Ascending aorta (tissue), 2 donors: ENCODE results near the gene PGBD5. TPM values are rescaled to one million over a fixed set of nuclear protein-coding genes. Genes with fewer than 3 reads are reported as not detected.

Source experiments
- DNase-seq, 2 donors: peaks; one replicate each; pipeline ENCODE4 v3.0.0-alpha.2; 2019; ENCODE audit warnings: low spot score in 2 of 2
- H3K27ac ChIP-seq, 2 donors: fragments of 200-600 bp; sonication (generic); one replicate each; pipeline ENCODE4 v1.5.1; 2016 to 2017; ENCODE audit warnings: mild to moderate bottlenecking in 1 of 2
- H3K27me3 ChIP-seq: fragments of 200-600 bp; sonication (generic); one replicate; pipeline ENCODE4 v1.5.1; 2017
- H3K36me3 ChIP-seq, 2 donors: fragments of 200-600 bp; sonication (generic); one replicate each; pipeline ENCODE4 v1.5.1; 2016
- H3K4me1 ChIP-seq, 2 donors: fragments of 200-600 bp; sonication (generic); one replicate each; pipeline ENCODE4 v1.5.1; 2016 to 2017; ENCODE audit warnings: mild to moderate bottlenecking in 1 of 2
- H3K4me3 ChIP-seq, 2 donors: fragments of 200-600 bp; sonication (generic); one replicate each; pipeline ENCODE4 v1.5.1; 2016 to 2017; ENCODE audit warnings: mild to moderate bottlenecking in 1 of 2
- H3K9me3 ChIP-seq, 2 donors: fragments of 200-600 bp; sonication (generic); one replicate each; pipeline ENCODE4 v1.5.1; 2016
- intact Hi-C: fragments of 100-400 bp; cut with DNase I; formaldehyde crosslinking; loops from one replicate; pipeline ENCODE4 v1.15.1; 2023
- total RNA-seq: library from RNA; depleted of rRNA; stranded (reverse); fragments of >200 nt; gene quantifications from one replicate; pipeline ENCODE4 v1.1.0, GENCODE V29; 2016
- TF ChIP-seq, protein P1 (sequence below), 3 experiments: fragments of 200-600 bp in 2 of 3; fragments of 450-650 bp in 1 of 3; sonication (generic) in 2 of 3; IDR thresholded peaks; one replicate each; pipeline ENCODE4 v1.5.1; 2016 to 2019; ENCODE audit warnings: antibody characterized with exemption in 3 of 3, mild to moderate bottlenecking in 1 of 3, moderate library complexity in 1 of 3

Gene PGBD5
- total RNA-seq, 1 donor from 2014 or later = not detected

GRCh38 chr1:230322421-230322756 is 103.7 kb downstream of the PGBD5 start:
- no peaks in the 10 kb centered on the region for H3K4me1 ChIP-seq
- intact Hi-C loops = no loop called here
- no peaks in the 10 kb centered on the region for H3K9me3 ChIP-seq
- no peaks in the 10 kb centered on the region for H3K27me3 ChIP-seq
- H3K36me3 ChIP-seq = no peaks in the 10 kb centered on the region
- no peak for DNase-seq
- H3K4me3 ChIP-seq = no peak overlapping the region
- TF ChIP-seq, protein P1, sequence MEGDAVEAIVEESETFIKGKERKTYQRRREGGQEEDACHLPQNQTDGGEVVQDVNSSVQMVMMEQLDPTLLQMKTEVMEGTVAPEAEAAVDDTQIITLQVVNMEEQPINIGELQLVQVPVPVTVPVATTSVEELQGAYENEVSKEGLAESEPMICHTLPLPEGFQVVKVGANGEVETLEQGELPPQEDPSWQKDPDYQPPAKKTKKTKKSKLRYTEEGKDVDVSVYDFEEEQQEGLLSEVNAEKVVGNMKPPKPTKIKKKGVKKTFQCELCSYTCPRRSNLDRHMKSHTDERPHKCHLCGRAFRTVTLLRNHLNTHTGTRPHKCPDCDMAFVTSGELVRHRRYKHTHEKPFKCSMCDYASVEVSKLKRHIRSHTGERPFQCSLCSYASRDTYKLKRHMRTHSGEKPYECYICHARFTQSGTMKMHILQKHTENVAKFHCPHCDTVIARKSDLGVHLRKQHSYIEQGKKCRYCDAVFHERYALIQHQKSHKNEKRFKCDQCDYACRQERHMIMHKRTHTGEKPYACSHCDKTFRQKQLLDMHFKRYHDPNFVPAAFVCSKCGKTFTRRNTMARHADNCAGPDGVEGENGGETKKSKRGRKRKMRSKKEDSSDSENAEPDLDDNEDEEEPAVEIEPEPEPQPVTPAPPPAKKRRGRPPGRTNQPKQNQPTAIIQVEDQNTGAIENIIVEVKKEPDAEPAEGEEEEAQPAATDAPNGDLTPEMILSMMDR (IDR thresholded peaks at IDR 0.05) = no peak
- no peak overlapping the region for H3K27ac ChIP-seq

GRCh38 chr1:230321741-230322420 is 104.3 kb downstream of the PGBD5 start:
- no peaks in the 10 kb centered on the region for H3K27me3 ChIP-seq
- no peak overlapping the region for H3K4me3 ChIP-seq
- no peak overlapping the region for H3K27ac ChIP-seq
- intact Hi-C loops = no loop called here
- no peaks in the 10 kb centered on the region for H3K36me3 ChIP-seq
- H3K9me3 ChIP-seq = no peaks in the 10 kb centered on the region
- TF ChIP-seq, protein P1 (IDR thresholded peaks at IDR 0.05) = no peak
- no peak for DNase-seq
- H3K4me1 ChIP-seq = no peaks in the 10 kb centered on the region

DNA sequence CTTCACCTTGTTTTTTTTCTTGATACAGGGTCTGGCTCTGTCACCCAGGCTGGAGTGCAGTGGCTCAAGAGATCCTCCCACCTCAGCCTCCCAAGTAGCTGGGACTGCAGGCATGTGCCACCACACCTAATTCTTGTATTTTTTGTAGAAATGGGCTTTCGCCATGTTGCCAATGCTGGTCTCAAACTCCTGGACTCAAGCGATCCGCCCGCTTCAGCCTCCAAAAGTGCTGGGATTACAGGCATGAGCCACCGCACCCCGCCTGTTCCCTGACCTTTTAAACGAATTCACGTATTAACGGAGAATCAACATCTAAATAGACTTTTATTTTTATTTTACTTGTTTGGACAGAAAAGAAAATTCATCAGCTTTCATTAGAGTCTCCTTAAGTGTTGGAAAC is 104.8 kb downstream of the PGBD5 start:
- Histone ChIP-seq H3K4me3 (no peak overlapping the region), H3K27ac (no peak overlapping the region), H3K27me3 (no peaks in the 10 kb centered on the region), H3K36me3 (no peaks in the 10 kb centered on the region), H3K4me1 (no peaks in the 10 kb centered on the region), H3K9me3 (no peaks in the 10 kb centered on the region)
- TF ChIP-seq, protein P1 (IDR thresholded peaks at IDR 0.05) = no peak
- no peak for DNase-seq
- intact Hi-C loops = no loop called here

DNA sequence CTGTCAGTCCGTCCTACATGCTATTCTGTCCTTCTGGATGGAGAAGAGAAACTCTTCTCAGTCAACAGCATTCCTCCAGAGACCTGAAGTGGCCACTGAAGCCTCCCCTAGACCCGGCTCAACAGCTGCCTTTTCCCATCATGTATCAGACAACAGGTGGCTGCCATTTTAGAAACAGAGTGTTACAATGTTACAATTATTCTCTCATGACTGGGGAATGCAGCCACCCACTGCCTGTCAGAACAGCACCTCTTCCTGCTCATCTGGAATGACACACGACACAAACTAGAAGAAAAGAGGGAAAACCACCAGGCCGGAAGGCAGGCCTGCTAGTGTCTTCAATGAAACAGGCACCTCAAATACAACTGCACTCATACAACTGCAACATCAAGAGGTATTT is 105.3 kb downstream of the PGBD5 start:
- Histone ChIP-seq H3K36me3 (no peaks in the 10 kb centered on the region), H3K4me1 (no peaks in the 10 kb centered on the region), H3K27ac (no peak overlapping the region), H3K27me3 (no peaks in the 10 kb centered on the region), H3K9me3 (no peaks in the 10 kb centered on the region), H3K4me3 (no peak overlapping the region)
- TF ChIP-seq, protein P1 (IDR thresholded peaks at IDR 0.05) = no peak
- intact Hi-C loops = no loop called here
- no peak for DNase-seq

- TF ChIP-seq, protein P1 (IDR thresholded peaks at IDR 0.05) = no peak
- Histone ChIP-seq H3K4me1 (no peaks in the 10 kb centered on the region), H3K9me3 (no peaks in the 10 kb centered on the region), H3K4me3 (no peak overlapping the region), H3K27ac (no peak overlapping the region), H3K36me3 (no peaks in the 10 kb centered on the region), H3K27me3 (no peaks in the 10 kb centered on the region)
- intact Hi-C loops = no loop called here
- no peak for DNase-seq
Measured at GRCh38 chr1:230319014-230319747, 107.0 kb downstream of the PGBD5 start.
